Duodenal mucosa (tissue), 2 donors: ENCODE data around the gene SIRT6.
"Not testable (repeated sequence)": the region's sequence is repeated elsewhere in the genome, so short reads cannot be mapped to it uniquely, and the experiment has no call there.

ENCODE experiments used
- H3K27ac ChIP-seq: one replicate; pipeline ENCODE4 v1.7.0; 2013; ENCODE audit warnings: low read depth, low read length
- H3K27me3 ChIP-seq, 2 donors: one replicate each; pipeline ENCODE4 v1.7.0; 2013; ENCODE audit warnings: low read length in 2 of 2, control low read depth in 1 of 2; ENCODE audit not compliant: insufficient read depth in 2 of 2, control insufficient read depth in 1 of 2
- H3K36me3 ChIP-seq, 2 donors: one replicate each; pipeline ENCODE4 v1.7.0; 2013; ENCODE audit warnings: low read length in 2 of 2, control low read depth in 1 of 2; ENCODE audit not compliant: insufficient read depth in 2 of 2, control insufficient read depth in 1 of 2
- H3K4me1 ChIP-seq, 2 donors: one replicate each; pipeline ENCODE4 v1.7.0; 2013; ENCODE audit warnings: low read length in 2 of 2, control low read depth in 1 of 2; ENCODE audit not compliant: insufficient read depth in 2 of 2, control insufficient read depth in 1 of 2
- H3K4me3 ChIP-seq, 2 donors: one replicate each; pipeline ENCODE4 v1.7.0; 2013; ENCODE audit warnings: low read length in 2 of 2, low read depth in 1 of 2
- H3K9ac ChIP-seq, 2 donors: one replicate each; pipeline ENCODE4 v1.7.0; 2013; ENCODE audit warnings: low read length in 2 of 2, low read depth in 1 of 2
- H3K9me3 ChIP-seq, 2 donors: one replicate each; pipeline ENCODE4 v1.7.0; 2013; ENCODE audit warnings: low read length in 2 of 2, control low read depth in 1 of 2; ENCODE audit not compliant: control insufficient read depth in 1 of 2

SIRT6 gene

GRCh38 chr19:4138445-4138844 is 43.9 kb downstream of the SIRT6 start:
- Histone ChIP-seq H3K27me3 (no peaks in the 10 kb centered on the region), H3K36me3 (no peaks in the 10 kb centered on the region), H3K9ac (no peak overlapping the region), H3K4me1 (peaks cover 6 to 18% of the 10 kb centered on the region in 2 donors), H3K4me3 (no peak overlapping the region), H3K9me3 (no peaks in the 10 kb centered on the region), H3K27ac (no peak overlapping the region)

DNA sequence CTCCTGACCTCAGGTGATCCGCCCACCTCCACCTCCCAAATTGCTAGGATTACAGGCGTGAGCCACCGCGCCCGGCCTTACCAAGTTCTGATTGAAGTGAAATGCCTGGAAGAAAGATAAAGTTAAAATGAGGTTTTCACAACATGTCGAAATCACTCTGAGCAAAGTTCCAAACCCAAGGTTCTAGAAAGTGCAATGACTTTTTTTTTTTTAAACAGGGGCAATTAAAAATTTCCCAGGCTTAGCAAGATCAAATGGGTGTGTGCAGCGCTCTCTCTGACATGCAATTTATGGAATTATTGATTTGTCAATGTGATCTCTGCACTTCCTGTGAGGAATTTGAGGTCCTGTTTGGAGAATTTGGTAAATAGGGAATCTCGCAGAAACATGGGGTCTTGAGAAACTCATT is 45.7 kb downstream of the SIRT6 start:
- Histone ChIP-seq H3K4me3 (no peak overlapping the region), H3K4me1 (peaks cover 3 to 18% of the 10 kb centered on the region in 2 donors), H3K9ac (no peak overlapping the region), H3K36me3 (no peaks in the 10 kb centered on the region), H3K27ac (peak overlapping the region; percentile 10), H3K27me3 (no peaks in the 10 kb centered on the region), H3K9me3 (no peaks in the 10 kb centered on the region)

DNA sequence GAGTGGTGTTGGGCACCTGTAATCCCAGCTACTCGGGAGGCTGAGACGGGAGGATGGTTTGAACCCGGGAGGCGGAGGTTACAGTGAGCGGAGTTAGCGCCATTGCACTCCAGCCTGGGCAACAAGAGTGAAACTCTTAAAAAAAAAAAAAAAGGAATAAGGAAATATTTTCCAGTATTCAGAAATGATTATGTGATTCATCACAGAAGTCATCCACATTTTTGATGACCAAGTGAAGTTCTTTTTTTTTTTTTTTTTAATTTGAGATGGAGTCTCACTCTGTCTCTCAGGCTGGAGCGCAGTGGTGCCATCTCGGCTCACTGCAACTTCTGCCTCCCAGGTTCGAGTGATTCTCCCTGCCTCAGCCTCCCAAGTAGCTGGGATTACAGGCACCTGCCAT is 47.0 kb downstream of the SIRT6 start:
- not testable (repeated sequence) for H3K27ac ChIP-seq, H3K36me3 ChIP-seq, H3K27me3 ChIP-seq, H3K9ac ChIP-seq, H3K4me3 ChIP-seq, H3K9me3 ChIP-seq
- H3K4me1 ChIP-seq, result peaks cover 3 to 21% of the 10 kb centered on the region in 2 donors

- H3K27ac ChIP-seq, result no peak overlapping the region
- no peaks in the 10 kb centered on the region for H3K36me3 ChIP-seq
- H3K9me3 ChIP-seq, result no peaks in the 10 kb centered on the region
- H3K27me3 ChIP-seq, result no peaks in the 10 kb centered on the region
- no peak overlapping the region for H3K9ac ChIP-seq
- peaks cover 3 to 13% of the 10 kb centered on the region in 2 donors for H3K4me1 ChIP-seq
- no peak overlapping the region for H3K4me3 ChIP-seq
Observed at GRCh38 chr19:4134351-4134750, 48.0 kb downstream of the SIRT6 start.

GRCh38 chr19:4130744-4131438 is 51.5 kb downstream of the SIRT6 start:
- H3K36me3 ChIP-seq, result no peaks in the 10 kb centered on the region
- H3K27me3 ChIP-seq, result no peaks in the 10 kb centered on the region
- H3K4me3 ChIP-seq, result no peak overlapping the region
- peaks cover 5 to 14% of the 10 kb centered on the region in 2 donors for H3K4me1 ChIP-seq
- peak overlapping the region; percentile 4 for H3K27ac ChIP-seq
- H3K9ac ChIP-seq, result peak overlapping the region in 1 of 2 donors; percentile 48
- H3K9me3 ChIP-seq, result no peaks in the 10 kb centered on the region

- not testable (repeated sequence) for H3K9me3 ChIP-seq, H3K36me3 ChIP-seq, H3K4me3 ChIP-seq, H3K9ac ChIP-seq, H3K27ac ChIP-seq, H3K27me3 ChIP-seq
- H3K4me1 ChIP-seq, result peaks cover 11 to 20% of the 10 kb centered on the region in 2 donors
Observed at GRCh38 chr19:4129050-4129449, 53.3 kb downstream of the SIRT6 start.

- H3K9me3 ChIP-seq, H3K27ac ChIP-seq, H3K36me3 ChIP-seq, H3K27me3 ChIP-seq, H3K4me3 ChIP-seq: not testable (repeated sequence)
- H3K9ac ChIP-seq, result peak overlapping the region in 1 of 2 donors; percentile 38
- H3K4me1 ChIP-seq, result peaks cover 20 to 30% of the 10 kb centered on the region in 2 donors
Observed at GRCh38 chr19:4127322-4127721, 55.0 kb downstream of the SIRT6 start.

GRCh38 chr19:4124638-4125037 is 57.7 kb downstream of the SIRT6 start:
- Histone ChIP-seq H3K4me3 (peak overlapping the region in 1 of 2 donors; percentile 78), H3K36me3 (peaks cover 0 to 12% of the 10 kb centered on the region in 2 donors), H3K9ac (peak overlapping the region; percentile 75 to 83), H3K9me3 (no peaks in the 10 kb centered on the region), H3K27me3 (no peaks in the 10 kb centered on the region), H3K4me1 (peaks cover 21 to 29% of the 10 kb centered on the region in 2 donors), H3K27ac (no peak overlapping the region)
